Fibroblast of villous mesenchyme (primary cell): ENCODE measurements around the gene HORMAD2. TPM values are rescaled to one million over a fixed set of nuclear protein-coding genes. Genes with fewer than 3 reads are reported as not detected.

Experiments used
- DNase-seq: peaks from one replicate; pipeline ENCODE4 v3.0.0-alpha.2; 2010; ENCODE audit warnings: low read depth
- H3K4me3 ChIP-seq: 2 replicates; pipeline ENCODE4 v1.5.1; 2011; ENCODE audit warnings: low read depth, mild to moderate bottlenecking, low read length
- total RNA-seq: library from RNA; depleted of rRNA; stranded (reverse); fragments of >200 nt; gene quantifications from 2 replicates; pipeline ENCODE4 v1.2.3, GENCODE V29; 2012
- TF ChIP-seq, protein P1 (sequence below): IDR thresholded peaks from 2 replicates; pipeline ENCODE4 v1.5.1; 2012; ENCODE audit warnings: low read depth, mild to moderate bottlenecking, low read length; ENCODE audit not compliant: insufficient read depth

Gene HORMAD2
- total RNA-seq, 1 donor: not detected

DNA sequence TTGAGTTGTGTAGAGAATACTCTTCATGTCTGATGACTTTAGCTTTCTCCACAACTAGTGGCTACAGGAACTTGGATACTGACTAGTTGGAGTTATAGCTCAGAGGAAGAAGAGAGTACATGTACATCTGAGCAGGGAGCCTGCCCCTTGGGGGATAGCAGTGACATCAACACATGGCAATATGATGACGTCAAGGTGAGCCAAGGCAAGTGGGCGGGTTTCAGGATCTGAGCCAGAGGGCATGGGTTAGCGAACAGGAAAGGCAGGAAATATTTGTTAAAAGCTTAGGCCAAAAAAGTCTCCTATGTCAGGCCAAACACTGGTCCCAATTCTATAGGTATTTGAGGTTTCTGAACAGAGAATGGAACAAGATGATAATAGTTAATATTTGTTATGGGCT lies 42.0 kb upstream of the HORMAD2 start:
- peak; percentile 47 for DNase-seq
- H3K4me3 ChIP-seq: no peak overlapping the region
- TF ChIP-seq, protein P1, sequence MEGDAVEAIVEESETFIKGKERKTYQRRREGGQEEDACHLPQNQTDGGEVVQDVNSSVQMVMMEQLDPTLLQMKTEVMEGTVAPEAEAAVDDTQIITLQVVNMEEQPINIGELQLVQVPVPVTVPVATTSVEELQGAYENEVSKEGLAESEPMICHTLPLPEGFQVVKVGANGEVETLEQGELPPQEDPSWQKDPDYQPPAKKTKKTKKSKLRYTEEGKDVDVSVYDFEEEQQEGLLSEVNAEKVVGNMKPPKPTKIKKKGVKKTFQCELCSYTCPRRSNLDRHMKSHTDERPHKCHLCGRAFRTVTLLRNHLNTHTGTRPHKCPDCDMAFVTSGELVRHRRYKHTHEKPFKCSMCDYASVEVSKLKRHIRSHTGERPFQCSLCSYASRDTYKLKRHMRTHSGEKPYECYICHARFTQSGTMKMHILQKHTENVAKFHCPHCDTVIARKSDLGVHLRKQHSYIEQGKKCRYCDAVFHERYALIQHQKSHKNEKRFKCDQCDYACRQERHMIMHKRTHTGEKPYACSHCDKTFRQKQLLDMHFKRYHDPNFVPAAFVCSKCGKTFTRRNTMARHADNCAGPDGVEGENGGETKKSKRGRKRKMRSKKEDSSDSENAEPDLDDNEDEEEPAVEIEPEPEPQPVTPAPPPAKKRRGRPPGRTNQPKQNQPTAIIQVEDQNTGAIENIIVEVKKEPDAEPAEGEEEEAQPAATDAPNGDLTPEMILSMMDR: no peak

DNA sequence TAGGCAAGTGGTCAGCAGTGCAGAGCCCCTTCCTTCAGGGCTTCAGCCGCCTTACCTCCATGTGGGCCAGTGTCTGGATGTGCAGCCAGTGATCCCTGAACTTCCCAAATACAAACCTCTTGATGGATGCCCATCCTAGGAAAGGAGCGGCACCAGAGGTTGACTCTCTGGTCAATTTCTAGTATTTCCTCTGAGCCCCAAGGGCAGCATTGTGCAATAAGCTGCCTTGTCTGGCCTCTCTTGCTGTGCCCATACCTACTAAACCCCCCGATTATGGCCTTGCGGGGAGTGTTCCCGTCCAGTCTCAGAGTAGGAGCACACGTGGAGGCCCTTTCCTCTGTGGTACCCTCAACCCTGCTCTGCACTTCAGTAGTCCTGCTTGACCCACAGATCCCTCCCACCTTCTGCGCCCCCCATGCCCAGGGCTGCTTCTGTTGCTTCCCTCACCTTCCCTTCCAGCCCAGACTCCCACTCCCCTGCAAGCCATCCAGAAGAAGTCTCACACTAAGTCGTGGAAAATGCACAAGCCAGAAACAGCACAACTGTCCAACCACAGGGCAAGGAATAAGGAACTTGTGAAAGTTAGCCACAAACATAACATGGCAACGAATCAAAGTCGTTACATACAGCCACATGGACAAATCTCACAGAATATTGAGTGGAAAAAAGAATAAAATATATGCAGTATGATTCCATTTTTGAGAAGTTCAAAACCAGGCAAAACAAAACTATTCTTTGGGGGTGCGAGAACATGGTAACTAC lies 39.6 kb upstream of the HORMAD2 start:
- TF ChIP-seq, protein P1: no peak
- no peak for DNase-seq
- no peak overlapping the region for H3K4me3 ChIP-seq

DNA sequence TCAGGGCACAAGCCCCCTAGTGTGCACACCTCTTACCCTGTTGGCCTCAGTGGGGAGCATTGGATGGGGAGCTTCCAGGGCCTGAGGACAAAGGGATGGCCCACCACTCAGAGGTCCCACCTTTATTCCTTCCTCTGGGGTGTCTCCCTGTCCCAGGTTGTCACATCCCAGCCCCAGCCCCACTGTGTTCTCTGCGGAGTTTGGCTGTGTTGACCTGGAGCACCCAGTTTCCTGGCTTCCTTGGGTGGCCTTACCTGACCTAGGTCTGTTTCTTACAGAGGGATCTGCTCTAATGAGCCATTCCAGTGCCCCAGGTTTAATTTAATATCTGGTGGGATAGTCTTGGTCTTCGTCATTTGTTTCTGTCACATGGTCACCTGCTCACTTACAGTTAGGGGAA lies 38.8 kb upstream of the HORMAD2 start:
- TF ChIP-seq, protein P1: no peak
- DNase-seq: no peak
- H3K4me3 ChIP-seq: no peak overlapping the region

DNA sequence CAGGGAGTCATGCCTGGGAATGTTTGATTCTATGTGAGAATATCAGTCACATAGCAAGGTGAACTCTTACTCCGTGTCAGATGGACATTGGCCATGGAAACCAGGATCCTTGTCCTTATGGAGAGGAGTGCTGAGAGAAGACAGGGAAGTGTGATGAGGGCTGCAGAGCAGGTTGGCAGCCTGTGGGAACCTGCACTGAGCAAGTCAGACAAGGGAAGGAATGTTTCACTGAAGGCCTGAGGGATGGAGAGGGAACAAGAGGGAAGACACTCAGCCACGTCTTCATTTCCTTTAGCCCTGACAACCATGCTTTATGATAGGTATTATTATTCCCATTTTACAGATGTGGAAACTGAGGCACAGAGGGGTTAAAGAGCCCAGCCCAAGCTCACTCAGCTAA lies 38.4 kb upstream of the HORMAD2 start:
- TF ChIP-seq, protein P1: no peak
- no peak overlapping the region for H3K4me3 ChIP-seq
- DNase-seq: no peak

DNA sequence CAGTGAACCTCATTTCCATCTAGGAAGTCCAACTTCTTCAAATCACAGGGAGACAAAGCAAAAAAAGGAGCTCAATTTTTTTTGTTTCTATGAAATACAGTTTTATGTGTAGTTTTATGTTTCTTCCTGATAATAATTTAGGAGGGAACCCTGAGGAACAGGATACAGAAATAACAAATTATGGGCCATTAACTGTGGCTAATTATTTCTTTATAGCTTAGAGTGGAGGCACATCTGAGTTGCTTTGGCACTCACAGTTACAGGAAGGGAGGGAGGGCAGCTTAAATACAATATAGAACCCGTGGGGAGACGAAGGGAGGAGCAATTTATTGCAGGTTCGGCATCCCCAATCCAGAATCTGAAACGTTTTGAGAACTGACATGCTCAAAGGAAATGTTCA lies 37.1 kb upstream of the HORMAD2 start:
- TF ChIP-seq, protein P1: no peak
- H3K4me3 ChIP-seq: no peak overlapping the region
- no peak for DNase-seq

DNA sequence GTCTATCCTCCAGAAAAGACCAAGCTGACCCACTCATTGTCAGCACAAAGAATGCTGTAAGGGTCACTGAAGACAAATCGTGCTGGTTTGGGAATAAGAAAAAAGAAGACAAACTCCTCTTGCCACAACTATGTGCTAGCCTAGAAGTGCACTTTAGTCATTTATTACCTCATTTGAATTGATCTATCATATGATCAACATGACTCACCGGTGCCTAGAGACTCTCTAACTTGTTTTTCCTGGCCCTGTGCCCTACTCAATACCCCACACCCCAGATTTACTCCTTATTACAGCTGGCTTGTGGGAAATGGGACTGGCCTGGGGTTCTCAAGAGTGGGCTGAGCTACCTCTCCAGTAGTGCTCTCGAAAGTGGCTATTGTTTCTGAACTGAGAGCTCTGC lies 35.9 kb upstream of the HORMAD2 start:
- H3K4me3 ChIP-seq: no peak overlapping the region
- TF ChIP-seq, protein P1: no peak
- DNase-seq: peak; percentile 76

DNA sequence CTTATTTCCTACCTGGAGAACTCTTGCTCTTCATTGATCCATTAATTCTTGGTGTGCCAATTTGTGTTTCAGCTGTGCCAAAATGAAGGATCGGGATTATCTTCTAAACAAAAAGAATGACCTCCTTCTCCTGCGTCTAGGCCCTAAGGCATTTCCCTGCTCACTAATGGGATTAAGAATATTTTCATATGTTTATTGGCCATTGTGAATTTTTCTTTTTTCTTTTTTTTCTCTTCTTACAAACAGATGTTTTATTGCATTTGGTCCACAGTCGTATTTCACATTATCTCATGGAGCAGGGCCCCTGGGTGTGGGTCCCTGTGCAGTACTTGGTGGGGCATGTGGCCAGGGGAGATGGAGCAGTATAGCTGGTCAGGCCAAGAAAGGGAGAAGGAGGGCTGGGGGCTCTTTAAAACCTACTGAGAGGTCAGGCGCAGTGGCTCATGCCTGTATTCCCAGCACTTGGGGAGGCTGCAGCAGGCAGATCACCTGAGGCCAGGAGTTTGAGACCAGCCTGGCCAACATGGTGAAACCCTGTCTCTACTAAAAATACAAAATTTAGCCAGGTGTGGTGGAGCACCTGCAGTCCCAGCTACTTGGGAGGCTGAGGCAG lies 35.3 kb upstream of the HORMAD2 start:
- no peak for DNase-seq
- no peak overlapping the region for H3K4me3 ChIP-seq
- TF ChIP-seq, protein P1: no peak
